ENCODE measurements around the gene LMAN2.
A peak's percentile ranks its signal among the peaks of the same experiment; 100 is the strongest.
"Not testable (repeated sequence)": the region's sequence is repeated elsewhere in the genome, so short reads cannot be mapped to it uniquely, and the experiment has no call there.

Gene LMAN2

GRCh38 chr5:177364159-177364962, 12.9 kb upstream of the LMAN2 start:
- no peak for DNase-seq

- no peak for DNase-seq
Measured at GRCh38 chr5:177363565-177363964, 12.1 kb upstream of the LMAN2 start.

- peak; percentile 47 for DNase-seq
Measured at GRCh38 chr5:177362610-177363507, 11.4 kb upstream of the LMAN2 start.

- no peak for DNase-seq
Measured at GRCh38 chr5:177362292-177362609, 10.8 kb upstream of the LMAN2 start.

GRCh38 chr5:177361418-177362291, 10.2 kb upstream of the LMAN2 start:
- DNase-seq: no peak

- DNase-seq: not testable (repeated sequence)
Measured at GRCh38 chr5:177360740-177361139, 9.3 kb upstream of the LMAN2 start.

GRCh38 chr5:177359860-177360259, 8.4 kb upstream of the LMAN2 start:
- no peak for DNase-seq

- DNase-seq: no peak
Measured at GRCh38 chr5:177359451-177359851, 8.0 kb upstream of the LMAN2 start.

- DNase-seq: no peak
Measured at GRCh38 chr5:177358370-177358819, 6.9 kb upstream of the LMAN2 start.

- peak; percentile 61 for DNase-seq
Measured at GRCh38 chr5:177357459-177358351, 6.2 kb upstream of the LMAN2 start, which contains the start of gene RGS14. Gene RGS14, plus strand, starts transcription at chr5:177357924. Its CDS starts 101 bp downstream, at chr5:177358025.

GRCh38 chr5:177357146-177357458, 5.6 kb upstream of the LMAN2 start:
- DNase-seq: no peak

- DNase-seq: no peak
Measured at GRCh38 chr5:177356746-177357145, 5.3 kb upstream of the LMAN2 start.

- DNase-seq: no peak
Measured at GRCh38 chr5:177355868-177356168, 4.3 kb upstream of the LMAN2 start.

GRCh38 chr5:177355162-177355867, 3.8 kb upstream of the LMAN2 start:
- no peak for DNase-seq

GRCh38 chr5:177354711-177355110, 3.2 kb upstream of the LMAN2 start:
- no peak for DNase-seq

GRCh38 chr5:177354256-177354655, 2.8 kb upstream of the LMAN2 start:
- DNase-seq: no peak

GRCh38 chr5:177353093-177353492, 1.6 kb upstream of the LMAN2 start:
- no peak for DNase-seq

GRCh38 chr5:177350776-177351391, 584 bp downstream of the LMAN2 start:
- no peak for DNase-seq

- no peak for DNase-seq
Measured at GRCh38 chr5:177349762-177350161, 1.7 kb downstream of the LMAN2 start.

GRCh38 chr5:177349362-177349647, 2.2 kb downstream of the LMAN2 start:
- no peak for DNase-seq

GRCh38 chr5:177347699-177348098, 3.8 kb downstream of the LMAN2 start:
- no peak for DNase-seq

All from COR-L47 (cell line).